GM20000 (cell line): ENCODE data around the gene SCIMP.
A peak's percentile ranks its signal among the peaks of the same experiment; 100 is the strongest.

ENCODE experiments used
- DNase-seq: peaks from one replicate; pipeline ENCODE4 v3.0.0; 2012; ENCODE audit warnings: low spot score
- CTCF ChIP-seq: IDR thresholded peaks from 2 replicates; pipeline ENCODE4 v1.5.1; 2012; ENCODE audit warnings: mild to moderate bottlenecking, control low read depth; ENCODE audit errors: extremely low read depth, missing control alignments

The SCIMP gene

DNA sequence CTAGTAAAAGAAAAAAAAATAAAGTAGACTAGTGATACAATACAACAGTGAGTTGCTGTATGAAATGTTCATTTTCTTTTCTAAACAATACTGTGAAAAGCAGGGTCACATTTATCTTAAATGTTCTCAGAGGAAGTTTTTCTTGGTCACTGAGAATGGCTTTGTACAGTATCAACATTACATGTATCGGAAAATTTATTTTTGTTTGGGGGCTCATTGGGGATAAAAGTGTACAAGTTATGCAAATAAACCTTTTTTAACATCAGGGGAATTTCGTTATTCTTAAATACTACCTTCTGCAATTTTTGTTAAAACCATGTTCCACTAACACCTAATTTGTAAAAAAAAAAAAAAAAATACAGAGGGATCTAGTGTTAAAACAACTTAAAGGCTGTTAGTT lies 34.3 kb downstream of the SCIMP start:
- TF ChIP-seq CTCF, result no peak
- DNase-seq, result peak; percentile 23

DNA sequence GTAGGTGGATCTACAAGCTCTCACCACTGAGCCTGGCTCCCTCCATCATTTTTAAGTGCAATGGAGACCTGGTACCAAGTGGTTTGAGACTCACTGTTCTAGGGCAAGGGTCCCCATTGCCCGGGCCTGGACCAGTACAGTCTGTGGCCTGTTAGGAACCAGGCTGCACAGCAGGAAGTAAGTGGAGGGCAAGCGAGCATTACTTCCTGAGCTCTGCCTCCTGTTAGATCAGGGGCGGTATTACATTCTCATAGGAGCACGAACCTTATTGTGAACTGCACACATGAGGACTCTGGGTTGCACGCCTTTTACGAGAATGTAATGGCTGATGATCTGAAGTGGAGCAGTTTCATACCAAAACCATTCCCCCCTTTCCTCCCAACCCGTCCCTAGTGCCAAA lies 36.2 kb downstream of the SCIMP start:
- TF ChIP-seq CTCF, result no peak
- DNase-seq, result no peak

GRCh38 chr17:5194346-5194745 lies 40.3 kb downstream of the SCIMP start:
- TF ChIP-seq CTCF, result no peak
- no peak for DNase-seq

- DNase-seq, result peak; percentile 97
- TF ChIP-seq CTCF, result peak; percentile 83
Measured at GRCh38 chr17:5191541-5192417, 42.9 kb downstream of the SCIMP start, which contains the start of gene ZNF594. Gene ZNF594, minus strand, starts transcription at chr17:5191868. Its CDS starts 7,612 bp downstream, at chr17:5184256.

DNA sequence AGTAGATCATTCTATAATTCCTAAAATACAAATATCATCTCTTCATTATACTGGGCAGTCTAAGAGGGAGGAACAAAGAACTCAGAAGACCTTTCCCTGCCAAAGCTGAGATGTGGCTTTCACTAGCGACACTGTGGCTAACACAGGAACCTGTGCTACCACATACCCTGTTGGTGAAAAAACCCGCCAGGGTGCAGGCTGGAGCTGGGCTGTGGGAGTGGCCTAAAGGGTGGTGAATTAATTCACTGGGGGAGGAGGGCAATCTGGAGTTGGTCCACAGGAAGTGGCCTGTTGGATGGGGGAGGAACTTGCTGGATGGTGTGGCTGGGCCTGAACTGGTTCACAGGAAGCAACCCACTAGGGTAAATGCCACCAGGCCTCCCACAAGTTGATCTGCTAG lies 50.4 kb downstream of the SCIMP start:
- no peak for TF ChIP-seq CTCF
- no peak for DNase-seq

- TF ChIP-seq CTCF, result no peak
- DNase-seq, result no peak
Measured at GRCh38 chr17:5183410-5183793, 51.3 kb downstream of the SCIMP start.

DNA sequence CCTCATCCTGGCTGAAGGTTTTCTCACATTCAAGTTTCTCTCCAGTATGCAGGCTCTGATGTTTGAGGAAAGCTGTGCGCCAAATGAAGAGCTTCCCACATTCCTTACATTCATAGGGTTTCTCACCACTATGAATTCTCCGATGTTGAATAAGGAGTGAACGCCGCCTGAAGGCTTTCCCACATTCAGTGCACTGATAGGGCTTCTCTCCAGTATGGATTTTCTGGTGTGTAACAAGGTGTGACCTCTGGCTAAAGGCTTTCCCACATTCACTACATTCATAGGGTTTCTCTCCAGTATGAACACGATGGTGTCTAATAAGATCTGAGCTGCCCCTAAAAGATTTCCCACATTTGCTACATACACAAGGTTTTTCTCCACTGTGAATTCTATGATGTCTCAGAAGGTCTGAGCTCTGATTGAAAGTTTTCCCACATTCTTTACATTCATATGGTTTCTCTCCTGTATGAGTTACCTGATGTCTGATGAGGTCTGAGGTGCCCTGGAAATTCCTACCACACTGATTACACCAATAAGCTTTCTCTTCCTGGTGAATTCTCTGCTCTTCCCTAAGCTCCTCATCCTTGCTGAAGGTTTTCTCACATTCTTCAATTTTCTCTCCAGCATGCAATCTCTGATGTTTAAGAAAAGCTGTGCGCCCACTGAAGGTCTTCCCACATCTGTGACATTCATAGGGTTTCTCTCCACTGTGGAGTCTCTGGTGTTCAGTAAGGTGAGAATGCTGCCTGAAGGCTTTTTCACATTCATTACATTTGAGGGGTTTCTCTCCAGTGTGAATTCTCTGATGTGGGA lies 51.9 kb downstream of the SCIMP start:
- TF ChIP-seq CTCF, result no peak
- DNase-seq, result no peak
